Loucy (cell line): ENCODE measurements around the gene MEIS1.

Experiments used
- H2AFZ ChIP-seq: fragments of 200-600 bp; sonication (generic); 2 replicates; pipeline ENCODE4 v1.6.0; 2016; ENCODE audit warnings: antibody characterized with exemption, mild to moderate bottlenecking, low read length, moderate library complexity
- H3F3A ChIP-seq: fragments of 200-600 bp; 2 replicates; pipeline ENCODE4 v1.6.0; 2016; ENCODE audit warnings: antibody characterized with exemption, low read depth, mild to moderate bottlenecking
- H3K27me3 ChIP-seq: fragments of 200-600 bp; sonication (generic); 2 replicates; pipeline ENCODE4 v1.6.1; 2014; ENCODE audit warnings: low read length, mild to moderate bottlenecking; ENCODE audit not compliant: insufficient read depth, poor library complexity, severe bottlenecking
- H3K36me3 ChIP-seq: fragments of 200-600 bp; sonication (generic); 2 replicates; pipeline ENCODE4 v1.6.1; 2016; ENCODE audit warnings: low read length; ENCODE audit not compliant: insufficient read depth
- H3K4me1 ChIP-seq: fragments of 200-600 bp; sonication (generic); 2 replicates; pipeline ENCODE4 v1.5.1; 2014; ENCODE audit warnings: low read length, mild to moderate bottlenecking; ENCODE audit not compliant: insufficient read depth, poor library complexity, severe bottlenecking
- H3K4me2 ChIP-seq: fragments of 200-600 bp; sonication (generic); 2 replicates; pipeline ENCODE4 v1.6.0; 2014; ENCODE audit warnings: antibody characterized with exemption, low read length, low read depth, mild to moderate bottlenecking; ENCODE audit not compliant: poor library complexity, severe bottlenecking
- H3K4me3 ChIP-seq: fragments of 200-600 bp; sonication (generic); 2 replicates; pipeline ENCODE4 v1.5.1; 2014; ENCODE audit warnings: low read length, mild to moderate bottlenecking, mixed read lengths; ENCODE audit not compliant: poor library complexity, severe bottlenecking
- H3K79me2 ChIP-seq: fragments of 200-600 bp; sonication (generic); 2 replicates; pipeline ENCODE4 v1.6.1; 2014; ENCODE audit warnings: low read length; ENCODE audit not compliant: insufficient read depth
- H3K9ac ChIP-seq: fragments of 200-600 bp; sonication (generic); 2 replicates; pipeline ENCODE4 v1.6.0; 2014; ENCODE audit warnings: mild to moderate bottlenecking, low read depth, low read length, moderate library complexity; ENCODE audit not compliant: poor library complexity, severe bottlenecking
- H3K9me2 ChIP-seq: fragments of 200-600 bp; sonication (generic); replicated peaks from 2 replicates; pipeline ENCODE4 v1.6.1; 2016; ENCODE audit warnings: low read depth, low read length, mixed read lengths
- H3K9me3 ChIP-seq: fragments of 200-600 bp; sonication (generic); 2 replicates; pipeline ENCODE4 v1.6.1; 2014; ENCODE audit warnings: mild to moderate bottlenecking, antibody characterized with exemption, low read length, low read depth; ENCODE audit not compliant: insufficient read depth
- H4K20me1 ChIP-seq: fragments of 200-600 bp; sonication (generic); 2 replicates; pipeline ENCODE4 v1.6.0; 2014; ENCODE audit warnings: antibody characterized with exemption, low read length, mild to moderate bottlenecking; ENCODE audit not compliant: insufficient read depth, poor library complexity, severe bottlenecking
- EZH2phosphoT487 ChIP-seq: fragments of 200-600 bp; IDR thresholded peaks from 2 replicates; pipeline ENCODE4 v1.6.1; 2018; ENCODE audit warnings: antibody characterized with exemption, mild to moderate bottlenecking, moderate library complexity, borderline replicate concordance
- TF ChIP-seq, protein P1 (sequence below): fragments of 200-600 bp; sonication (generic); conservative IDR thresholded peaks from 2 replicates; pipeline ENCODE4 v1.5.1; 2014; ENCODE audit warnings: mild to moderate bottlenecking, antibody characterized with exemption, low read length

MEIS1 gene

GRCh38 chr2:66569321-66569851 is 134.5 kb downstream of the MEIS1 start:
- Histone ChIP-seq H3K4me2 (peak overlapping the region; percentile 18), H3K36me3 (no peaks in the 10 kb centered on the region), H3K9ac (no peak overlapping the region), H3K4me3 (no peak overlapping the region), H4K20me1 (no peaks in the 10 kb centered on the region), H3K9me3 (no peaks in the 10 kb centered on the region), H3K9me2 (no peaks in the 10 kb centered on the region), H2AFZ (no peak overlapping the region), H3F3A (no peaks in the 10 kb centered on the region), H3K27me3 (no peaks in the 10 kb centered on the region), H3K4me1 (no peaks in the 10 kb centered on the region), H3K79me2 (no peaks in the 10 kb centered on the region)
- TF ChIP-seq, protein P1, sequence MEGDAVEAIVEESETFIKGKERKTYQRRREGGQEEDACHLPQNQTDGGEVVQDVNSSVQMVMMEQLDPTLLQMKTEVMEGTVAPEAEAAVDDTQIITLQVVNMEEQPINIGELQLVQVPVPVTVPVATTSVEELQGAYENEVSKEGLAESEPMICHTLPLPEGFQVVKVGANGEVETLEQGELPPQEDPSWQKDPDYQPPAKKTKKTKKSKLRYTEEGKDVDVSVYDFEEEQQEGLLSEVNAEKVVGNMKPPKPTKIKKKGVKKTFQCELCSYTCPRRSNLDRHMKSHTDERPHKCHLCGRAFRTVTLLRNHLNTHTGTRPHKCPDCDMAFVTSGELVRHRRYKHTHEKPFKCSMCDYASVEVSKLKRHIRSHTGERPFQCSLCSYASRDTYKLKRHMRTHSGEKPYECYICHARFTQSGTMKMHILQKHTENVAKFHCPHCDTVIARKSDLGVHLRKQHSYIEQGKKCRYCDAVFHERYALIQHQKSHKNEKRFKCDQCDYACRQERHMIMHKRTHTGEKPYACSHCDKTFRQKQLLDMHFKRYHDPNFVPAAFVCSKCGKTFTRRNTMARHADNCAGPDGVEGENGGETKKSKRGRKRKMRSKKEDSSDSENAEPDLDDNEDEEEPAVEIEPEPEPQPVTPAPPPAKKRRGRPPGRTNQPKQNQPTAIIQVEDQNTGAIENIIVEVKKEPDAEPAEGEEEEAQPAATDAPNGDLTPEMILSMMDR = no peak
- TF ChIP-seq EZH2phosphoT487 = no peak

DNA sequence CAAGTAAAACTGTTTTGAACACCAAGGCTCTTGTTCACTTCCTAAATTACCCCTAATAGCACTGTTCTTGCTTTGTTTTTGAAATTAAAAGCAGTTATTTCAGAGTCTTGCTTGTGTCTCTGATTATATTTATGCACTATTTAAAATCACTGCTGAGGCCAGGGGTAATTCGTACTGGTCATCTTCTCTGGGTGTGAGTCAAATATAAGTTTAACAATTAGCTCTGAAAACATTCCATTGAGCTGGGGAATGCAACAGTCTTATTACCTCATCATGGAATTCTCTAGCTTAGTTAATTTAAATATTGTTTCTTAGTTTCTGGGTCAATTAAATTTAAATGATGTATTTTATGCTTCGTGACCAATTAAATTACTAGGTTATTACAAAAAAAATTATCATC is 135.0 kb downstream of the MEIS1 start:
- no peaks in the 10 kb centered on the region for H3K79me2 ChIP-seq
- no peak overlapping the region for H3K9ac ChIP-seq
- no peaks in the 10 kb centered on the region for H3K9me3 ChIP-seq
- no peak overlapping the region for H2AFZ ChIP-seq
- no peaks in the 10 kb centered on the region for H3K27me3 ChIP-seq
- H3K4me3 ChIP-seq = no peak overlapping the region
- no peaks in the 10 kb centered on the region for H4K20me1 ChIP-seq
- H3K4me2 ChIP-seq = no peak overlapping the region
- no peaks in the 10 kb centered on the region for H3K4me1 ChIP-seq
- no peaks in the 10 kb centered on the region for H3F3A ChIP-seq
- no peak for TF ChIP-seq EZH2phosphoT487
- TF ChIP-seq, protein P1 = no peak
- H3K36me3 ChIP-seq = no peaks in the 10 kb centered on the region
- no peaks in the 10 kb centered on the region for H3K9me2 ChIP-seq

DNA sequence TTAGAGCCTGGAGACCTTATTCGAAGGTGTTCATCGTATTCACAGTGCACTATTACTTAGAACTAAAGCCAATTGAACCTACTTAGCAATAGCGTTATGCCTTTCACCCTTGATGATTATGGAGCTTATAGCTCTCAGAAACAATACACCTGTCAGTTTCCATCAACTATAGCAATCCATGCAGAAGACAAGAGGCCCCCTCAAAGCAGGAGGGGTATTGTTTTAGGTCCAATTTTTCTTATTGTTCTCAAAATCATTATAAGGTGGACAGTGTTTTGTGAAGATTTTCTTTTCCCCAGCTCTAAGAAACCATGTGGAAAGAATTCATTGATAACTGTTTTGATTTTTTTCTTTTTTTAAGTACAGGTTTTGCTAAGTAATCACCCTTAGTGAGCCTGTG is 135.5 kb downstream of the MEIS1 start:
- TF ChIP-seq, protein P1 = no peak
- no peak for TF ChIP-seq EZH2phosphoT487
- Histone ChIP-seq H3K4me2 (no peak overlapping the region), H3K4me1 (no peaks in the 10 kb centered on the region), H3K9me3 (no peaks in the 10 kb centered on the region), H3F3A (no peaks in the 10 kb centered on the region), H3K9ac (no peak overlapping the region), H2AFZ (no peak overlapping the region), H3K4me3 (no peak overlapping the region), H3K36me3 (no peaks in the 10 kb centered on the region), H3K27me3 (no peaks in the 10 kb centered on the region), H3K79me2 (no peaks in the 10 kb centered on the region), H3K9me2 (no peaks in the 10 kb centered on the region), H4K20me1 (no peaks in the 10 kb centered on the region)
